Hematopoietic multipotent progenitor cell (in vitro differentiated cells): ENCODE measurements around the gene ERRFI1. TPM values are rescaled to one million over a fixed set of nuclear protein-coding genes. Genes with fewer than 3 reads are reported as not detected.
"Not testable (repeated sequence)": the region's sequence is repeated elsewhere in the genome, so short reads cannot be mapped to it uniquely, and the experiment has no call there.

ENCODE experiments used
- DNase-seq, 3 donors: peaks; one replicate each; pipeline ENCODE4 v3.0.0-alpha.2; 2011 to 2015; ENCODE audit warnings: low read depth in 2 of 3, low spot score in 2 of 3
- total RNA-seq: library from RNA; depleted of rRNA; stranded (reverse); fragments of >200 nt; gene quantifications from one replicate; pipeline ENCODE4 v1.2.3, GENCODE V29; 2012

Gene ERRFI1
- total RNA-seq: 0.27 TPM

GRCh38 chr1:8026153-8026975, at the start of gene ERRFI1:
Gene ERRFI1, minus strand, starts transcription at chr1:8026309. Its CDS starts 10,690 bp downstream, at chr1:8015619.
- peak; percentile 66 to 86 (median 86) for DNase-seq

GRCh38 chr1:8075511-8076051, 49.5 kb upstream of the ERRFI1 start:
- no peak for DNase-seq

- no peak for DNase-seq
Measured at GRCh38 chr1:8073112-8073855, 47.2 kb upstream of the ERRFI1 start.

- DNase-seq: no peak
Measured at GRCh38 chr1:8070381-8070811, 44.3 kb upstream of the ERRFI1 start.

GRCh38 chr1:8069614-8070320, 43.7 kb upstream of the ERRFI1 start:
- DNase-seq: not testable (repeated sequence)

- no peak for DNase-seq
Measured at GRCh38 chr1:8065369-8065768, 39.3 kb upstream of the ERRFI1 start.

- no peak for DNase-seq
Measured at GRCh38 chr1:8063298-8064036, 37.4 kb upstream of the ERRFI1 start.

- no peak for DNase-seq
Measured at GRCh38 chr1:8062861-8063260, 36.8 kb upstream of the ERRFI1 start.

- DNase-seq: no peak
Measured at GRCh38 chr1:8061673-8062386, 35.7 kb upstream of the ERRFI1 start.

GRCh38 chr1:8061210-8061609, 35.1 kb upstream of the ERRFI1 start:
- DNase-seq: no peak

GRCh38 chr1:8059161-8059622, 33.1 kb upstream of the ERRFI1 start:
- no peak for DNase-seq

GRCh38 chr1:8057779-8058178, 31.7 kb upstream of the ERRFI1 start:
- not testable (repeated sequence) for DNase-seq

GRCh38 chr1:8055973-8056372, 29.9 kb upstream of the ERRFI1 start:
- no peak for DNase-seq

GRCh38 chr1:8053878-8054567, 27.9 kb upstream of the ERRFI1 start:
- no peak for DNase-seq

GRCh38 chr1:8051650-8052049, 25.5 kb upstream of the ERRFI1 start:
- DNase-seq: no peak

- not testable (repeated sequence) for DNase-seq
Measured at GRCh38 chr1:8049229-8049628, 23.1 kb upstream of the ERRFI1 start.

- DNase-seq: no peak
Measured at GRCh38 chr1:8047686-8048445, 21.8 kb upstream of the ERRFI1 start.

GRCh38 chr1:8047112-8047511, 21.0 kb upstream of the ERRFI1 start:
- no peak for DNase-seq
